HG02943 (cell line): ENCODE data around the gene PPRC1.

ENCODE experiments used
- ATAC-seq: cut with Tn5 transposase; IDR thresholded peaks from one replicate; pipeline ENCODE4 v1.9.1; 2021; ENCODE audit warnings: mild to moderate bottlenecking, low read depth, moderate library complexity; ENCODE audit not compliant: unreplicated experiment

PPRC1 gene

GRCh38 chr10:102132563-102133372 lies at the start of gene PPRC1:
Gene PPRC1 (plus strand): TSS chr10:102133040. CDS start chr10:102133069, 29 bp downstream.
- ATAC-seq = peak; percentile 88

- no peak for ATAC-seq
These were observed 49.3 kb upstream of the PPRC1 start for GRCh38 chr10:102083541-102083940.

- no peak for ATAC-seq
These were observed 47.5 kb upstream of the PPRC1 start for GRCh38 chr10:102085336-102085735.

- no peak for ATAC-seq
These were observed 46.6 kb upstream of the PPRC1 start for GRCh38 chr10:102086196-102086595.

GRCh38 chr10:102090772-102091171 lies 42.1 kb upstream of the PPRC1 start:
- no peak for ATAC-seq

- ATAC-seq = no peak
These were observed 36.4 kb upstream of the PPRC1 start for GRCh38 chr10:102096449-102096848.

- ATAC-seq = no peak
These were observed 31.7 kb upstream of the PPRC1 start for GRCh38 chr10:102101152-102101551.

GRCh38 chr10:102102421-102102820 lies 30.4 kb upstream of the PPRC1 start:
- no peak for ATAC-seq

- ATAC-seq = no peak
These were observed 25.8 kb upstream of the PPRC1 start for GRCh38 chr10:102106998-102107397.

- no peak for ATAC-seq
These were observed 23.4 kb upstream of the PPRC1 start for GRCh38 chr10:102109166-102110116.

GRCh38 chr10:102111276-102111675 lies 21.6 kb upstream of the PPRC1 start:
- ATAC-seq = no peak

- no peak for ATAC-seq
These were observed 20.5 kb upstream of the PPRC1 start for GRCh38 chr10:102112210-102112817.

- ATAC-seq = no peak
These were observed 19.4 kb upstream of the PPRC1 start for GRCh38 chr10:102113261-102113955.

GRCh38 chr10:102113956-102114857 lies 18.6 kb upstream of the PPRC1 start:
- ATAC-seq = no peak

GRCh38 chr10:102114861-102115618 lies 17.8 kb upstream of the PPRC1 start:
- peak; percentile 60 for ATAC-seq

GRCh38 chr10:102115775-102116174 lies 17.1 kb upstream of the PPRC1 start:
- no peak for ATAC-seq

- ATAC-seq = no peak
These were observed 16.2 kb upstream of the PPRC1 start for GRCh38 chr10:102116656-102117055.

GRCh38 chr10:102117391-102118159 lies 15.3 kb upstream of the PPRC1 start:
- no peak for ATAC-seq
